Activated naive CD4-positive, alpha-beta T cell treated with anti-CD3 and anti-CD28 coated beads, Interleukin-2, amount 50 U/mL, for 72 hours (primary cell): Measurements from ENCODE around the gene BLOC1S6. TPM values are rescaled to one million over a fixed set of nuclear protein-coding genes. Genes with fewer than 3 reads are reported as not detected.
A peak's percentile ranks its signal among the peaks of the same experiment; 100 is the strongest.

ENCODE experiments used
- ATAC-seq, 2 donors: fragments of 150-1000 bp; cut with Tn5 transposase; 2 replicates each; pipeline ENCODE4 v1.10.0; 2021; ENCODE audit warnings: mild to moderate bottlenecking in 2 of 2, moderate library complexity in 2 of 2
- DNase-seq, 2 donors: peaks; one replicate each; pipeline ENCODE4 v3.0.0; 2021 to 2022; ENCODE audit warnings: low spot score in 2 of 2
- H3K27ac Mint-ChIP-seq, 2 donors: one replicate each; pipeline ENCODE4 v1.8.0; 2022; ENCODE audit warnings: mild to moderate bottlenecking in 2 of 2, mixed read lengths in 2 of 2
- H3K36me3 Mint-ChIP-seq, 2 donors: one replicate each; pipeline ENCODE4 v1.8.0; 2022; ENCODE audit warnings: mixed read lengths in 2 of 2
- H3K9me3 Mint-ChIP-seq, 2 donors: one replicate each; pipeline ENCODE4 v1.8.0; 2022; ENCODE audit warnings: mixed read lengths in 2 of 2
- total RNA-seq, 2 donors: library from RNA; stranded (reverse); gene quantifications; one replicate each; pipeline ENCODE4 v1.2.3, GENCODE V29; 2022

BLOC1S6 gene
- total RNA-seq, 2 donors from 2014 or later, result 45.6 to 54.6 TPM

DNA sequence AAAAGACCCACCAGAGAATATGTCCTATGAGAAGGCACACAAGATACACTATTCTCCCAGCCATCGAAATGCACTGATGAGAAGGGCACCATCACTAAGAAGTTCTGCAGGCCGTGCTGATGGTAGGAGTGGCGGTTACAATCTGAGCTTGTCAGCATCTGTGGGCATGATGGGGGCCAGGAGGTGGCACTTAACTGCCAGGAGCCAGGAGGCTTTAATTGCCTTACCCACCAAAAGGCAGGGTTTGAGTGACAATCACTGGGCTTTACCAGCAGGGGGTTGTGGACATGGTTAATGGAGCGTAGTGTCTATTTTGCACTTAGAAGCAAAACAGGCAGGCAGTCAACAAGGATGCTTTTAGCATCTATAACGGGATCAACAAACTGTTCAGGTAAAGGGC lies 31.6 kb downstream of the BLOC1S6 start:
- Mint-ChIP-seq H3K36me3 (peaks cover 0 to 4% of the 10 kb centered on the region in 2 donors), H3K9me3 (no peaks in the 10 kb centered on the region), H3K27ac (no peak overlapping the region)
- DNase-seq (no peak), ATAC-seq (peak; percentile 57 to 59)

DNA sequence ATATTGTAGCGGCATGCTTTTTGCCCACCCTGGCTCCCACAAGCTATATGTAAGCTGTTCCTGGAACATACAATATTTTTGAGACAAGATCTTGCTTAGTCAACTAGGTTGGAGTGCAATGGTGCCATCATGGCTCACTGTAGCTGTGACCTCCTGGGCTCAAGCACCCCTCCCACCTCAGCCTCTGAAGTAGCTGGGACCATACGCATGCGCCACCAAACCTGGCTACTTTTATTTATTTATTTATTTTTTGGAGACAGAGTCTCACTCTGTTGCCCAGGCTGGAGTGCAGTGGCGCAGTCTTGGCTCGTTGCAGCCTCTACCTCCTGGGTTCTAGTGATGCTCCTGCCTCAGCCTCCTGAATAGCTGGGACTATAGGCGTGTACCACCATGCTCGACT lies 41.0 kb downstream of the BLOC1S6 start:
- peaks cover 15 to 17% of the 10 kb centered on the region in 2 donors for H3K9me3 Mint-ChIP-seq
- peaks cover 16 to 17% of the 10 kb centered on the region in 2 donors for H3K36me3 Mint-ChIP-seq
- DNase-seq (no peak), ATAC-seq (no peak)
- no peak overlapping the region for H3K27ac Mint-ChIP-seq

DNA sequence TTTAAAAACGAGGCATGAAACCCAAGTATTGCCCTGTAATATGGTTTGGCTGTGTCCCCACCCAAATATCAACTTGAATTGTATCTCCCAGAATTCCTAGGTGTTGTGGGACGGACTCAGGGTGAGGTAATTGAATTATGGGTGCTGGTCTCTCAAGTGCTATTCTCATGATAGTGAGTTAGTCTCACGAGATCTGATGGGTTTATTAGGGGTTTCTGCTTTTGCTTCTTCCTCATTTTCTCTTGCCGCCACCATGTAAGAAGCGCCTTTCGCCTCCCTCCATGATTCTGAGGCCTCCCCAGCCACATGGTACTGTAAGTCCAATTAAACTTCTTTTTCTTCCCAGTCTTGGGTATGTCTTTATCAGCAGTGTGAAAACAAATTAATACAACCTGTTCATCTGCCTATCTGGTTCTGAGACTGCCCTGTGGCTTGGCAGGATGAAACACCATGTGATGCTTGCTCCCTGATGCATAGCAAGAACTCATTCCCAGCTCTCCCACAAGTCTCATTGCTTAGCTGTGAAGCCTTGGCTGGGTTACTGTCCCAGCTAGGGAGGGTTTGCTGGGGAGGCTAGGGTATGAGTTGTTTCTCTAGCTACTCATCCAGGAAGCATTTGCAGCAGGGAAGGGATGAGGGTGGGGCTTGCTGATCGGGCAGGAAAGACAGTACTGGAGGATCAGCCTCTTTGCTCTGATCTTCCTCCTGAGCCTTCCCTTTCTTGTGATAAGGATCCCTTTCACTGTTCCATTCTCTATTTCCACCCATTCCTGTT lies 43.9 kb downstream of the BLOC1S6 start:
- no peak overlapping the region for H3K27ac Mint-ChIP-seq
- peaks cover 22 to 25% of the 10 kb centered on the region in 2 donors for H3K36me3 Mint-ChIP-seq
- ATAC-seq, result no peak
- peaks cover 11 to 14% of the 10 kb centered on the region in 2 donors for H3K9me3 Mint-ChIP-seq
- DNase-seq, result no peak

DNA sequence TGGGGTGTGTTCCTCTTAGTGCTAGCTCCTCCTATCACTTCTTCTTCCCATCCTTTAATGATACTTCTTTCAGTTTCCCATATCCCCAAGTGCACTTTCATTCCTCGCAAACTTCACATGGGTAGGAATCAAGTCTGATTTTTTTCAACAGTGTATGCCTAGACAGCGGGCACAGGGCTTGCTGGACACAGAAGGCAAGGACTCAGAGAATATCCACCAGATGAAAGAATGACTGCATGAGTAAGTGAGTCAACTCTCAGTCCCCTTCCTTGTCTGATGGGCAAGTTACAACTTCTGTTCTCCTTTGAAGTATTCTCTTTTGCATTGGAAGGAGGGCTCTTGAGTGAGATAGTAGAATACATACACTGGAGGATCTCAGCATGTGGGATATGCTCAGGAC lies 44.6 kb downstream of the BLOC1S6 start:
- DNase-seq (no peak), ATAC-seq (no peak)
- H3K9me3 Mint-ChIP-seq, result peaks cover 9 to 10% of the 10 kb centered on the region in 2 donors
- H3K36me3 Mint-ChIP-seq, result peaks cover 15 to 21% of the 10 kb centered on the region in 2 donors
- no peak overlapping the region for H3K27ac Mint-ChIP-seq

DNA sequence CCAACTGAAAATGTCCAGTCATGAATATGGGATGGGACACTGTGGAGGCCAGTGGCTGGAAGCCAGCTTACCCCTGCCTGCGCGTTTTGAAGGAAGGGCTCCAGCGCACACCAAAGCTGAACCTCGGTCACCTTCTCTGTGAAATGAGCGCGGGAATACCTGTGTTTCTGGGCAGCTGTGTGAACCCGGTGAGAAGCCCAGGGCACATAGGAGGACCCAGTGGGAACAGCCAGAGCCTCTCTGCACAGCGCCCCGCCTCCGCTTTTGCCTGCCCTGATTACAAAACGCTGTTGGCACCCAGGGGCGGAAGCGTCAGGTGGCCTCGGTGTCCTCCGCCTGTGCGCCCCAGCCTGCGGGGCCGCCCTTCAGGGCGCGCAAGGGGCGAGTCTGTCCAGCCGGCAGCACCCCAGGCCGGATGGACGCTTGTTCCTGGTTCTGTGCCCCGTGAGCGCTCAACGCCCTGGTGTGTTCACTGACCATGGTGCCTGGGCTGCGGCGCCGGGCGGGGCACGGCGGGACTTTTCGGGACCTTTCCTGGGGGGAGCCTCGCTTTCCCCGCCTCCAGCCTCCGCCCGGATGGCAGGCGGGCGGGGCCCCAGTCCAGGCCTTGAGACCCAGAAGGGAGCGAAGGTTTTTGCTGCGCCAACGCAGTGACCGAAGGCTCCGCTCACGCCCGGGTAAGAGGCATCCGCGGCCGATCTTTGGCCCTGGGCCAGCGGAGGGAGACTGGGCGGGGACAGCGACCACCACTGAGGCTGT lies 47.4 kb downstream of the BLOC1S6 start, which contains the start of gene SQOR:
Gene SQOR, plus strand, starts transcription at position 598 of the 759 bp plus-strand sequence. CDS start 23,895 bp downstream, outside the sequence.
- peak within 1 kb of the TSS; percentile 89 to 92 for H3K27ac Mint-ChIP-seq
- H3K36me3 Mint-ChIP-seq, result peaks cover 28 to 29% of the 10 kb centered on the region in 2 donors
- peak; percentile 76 to 77 for ATAC-seq
- peak; percentile 67 to 87 for DNase-seq
- H3K9me3 Mint-ChIP-seq, result peaks cover 0 to 8% of the 10 kb centered on the region in 2 donors

DNA sequence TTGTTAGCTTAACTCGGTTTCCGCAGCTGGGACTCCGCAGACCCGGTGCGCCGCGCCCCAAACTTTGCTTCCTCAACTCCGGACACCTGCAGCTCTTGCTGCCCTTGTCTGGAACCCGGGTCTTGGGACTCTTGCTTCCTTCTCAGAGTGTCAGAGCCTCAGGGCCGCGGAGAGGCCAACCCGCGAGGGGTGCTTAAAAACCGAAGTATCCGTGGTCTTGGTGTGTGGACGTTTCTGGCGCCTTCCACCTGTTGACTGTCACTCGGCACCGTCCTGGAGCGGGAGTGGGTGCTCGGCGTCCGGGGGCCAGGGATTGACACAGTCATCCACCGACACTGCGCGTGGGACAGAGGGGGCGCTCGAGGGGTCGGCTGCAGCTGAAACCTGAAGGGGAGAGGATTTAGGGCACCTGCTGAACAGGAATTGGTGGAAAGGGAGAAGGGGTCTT lies 48.0 kb downstream of the BLOC1S6 start:
- ATAC-seq, result peak; percentile 53 to 70
- peaks cover 34 to 35% of the 10 kb centered on the region in 2 donors for H3K36me3 Mint-ChIP-seq
- peaks cover 0 to 11% of the 10 kb centered on the region in 2 donors for H3K9me3 Mint-ChIP-seq

DNA sequence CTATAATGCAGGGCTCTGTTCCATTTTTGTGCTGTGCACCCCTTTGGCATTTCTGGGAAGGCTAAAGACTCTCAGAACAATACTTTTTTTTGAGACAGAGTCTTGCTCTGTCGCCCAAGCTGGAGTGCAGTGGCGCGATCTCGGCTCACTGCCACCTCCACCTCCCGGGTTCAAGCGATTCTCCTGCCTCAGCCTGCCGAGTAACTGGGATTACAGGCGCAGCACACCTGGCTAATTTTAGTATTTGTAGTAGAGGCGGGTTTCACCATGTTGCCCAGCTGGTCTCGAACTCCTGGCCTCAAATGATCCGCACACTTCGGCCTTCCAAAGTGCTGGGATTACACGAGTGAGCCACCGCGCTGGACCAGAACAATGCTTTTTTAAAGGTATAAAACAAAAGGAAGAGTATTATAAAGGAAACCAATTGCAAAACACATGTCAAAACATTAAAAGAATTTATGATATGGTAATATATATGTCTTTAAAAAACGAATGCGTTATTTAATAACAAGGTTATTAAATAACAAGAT lies 48.6 kb downstream of the BLOC1S6 start:
- Mint-ChIP-seq H3K27ac (peak overlapping the region; percentile 89 to 92), H3K36me3 (peaks cover 38 to 41% of the 10 kb centered on the region in 2 donors), H3K9me3 (peaks cover 0 to 11% of the 10 kb centered on the region in 2 donors)
- no peak for ATAC-seq
- DNase-seq, result no peak

More for the DNA sequence above, 48.0 kb downstream of the BLOC1S6 start:
- DNase-seq, result peak in 1 of 2 donors; percentile 70
- peak overlapping the region; percentile 89 to 92 for H3K27ac Mint-ChIP-seq

DNA sequence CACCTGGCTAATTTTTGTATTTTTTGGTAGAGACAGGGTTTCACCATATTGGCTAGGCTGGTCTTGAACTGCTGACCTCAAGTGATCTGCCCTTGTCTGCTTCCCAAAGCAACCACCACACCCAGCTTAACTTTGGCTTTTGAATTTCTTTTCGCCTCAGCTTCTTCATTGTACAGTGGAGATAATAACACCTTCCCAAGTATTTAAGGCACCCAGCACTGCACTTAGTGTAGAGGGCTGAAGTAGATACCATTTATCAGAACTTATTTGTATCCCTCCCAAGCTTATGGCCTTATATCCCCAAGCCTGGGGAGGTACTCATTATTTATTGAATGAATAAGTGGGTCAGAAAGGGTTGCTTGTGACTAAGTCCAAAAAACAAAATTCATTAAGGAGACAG lies 50.0 kb downstream of the BLOC1S6 start:
- Mint-ChIP-seq H3K9me3 (peaks cover 0 to 11% of the 10 kb centered on the region in 2 donors), H3K27ac (peak overlapping the region; percentile 63 to 92), H3K36me3 (peaks cover 38 to 45% of the 10 kb centered on the region in 2 donors)
- ATAC-seq (peak; percentile 16 to 24), DNase-seq (no peak)

DNA sequence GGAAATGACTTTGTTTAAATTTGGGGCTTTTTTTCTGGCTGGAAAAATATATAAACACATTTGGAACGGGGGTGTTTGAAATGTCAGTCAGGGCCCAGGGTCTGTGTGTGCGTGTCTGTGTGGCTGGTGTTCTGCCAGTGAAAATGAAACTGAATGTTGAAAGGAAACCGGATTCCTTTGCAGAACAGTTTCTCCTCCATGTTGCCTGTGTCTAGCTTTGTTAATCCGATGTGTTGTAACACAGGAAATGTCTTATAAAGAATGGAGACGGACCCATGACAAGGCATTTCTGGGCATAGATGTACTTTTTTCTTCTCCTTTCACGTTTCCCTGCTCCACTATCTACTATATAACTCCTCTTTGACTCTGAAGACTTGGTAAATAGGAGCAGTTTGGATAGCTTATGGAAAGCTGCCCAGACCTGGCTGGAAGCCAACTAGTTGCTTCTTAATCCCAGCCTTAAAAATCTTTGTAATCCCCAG lies 50.4 kb downstream of the BLOC1S6 start:
- DNase-seq, result peak; percentile 44 to 73
- peak; percentile 62 to 69 for ATAC-seq
- Mint-ChIP-seq H3K27ac (peak overlapping the region; percentile 63 to 92), H3K9me3 (peaks cover 0 to 11% of the 10 kb centered on the region in 2 donors), H3K36me3 (peaks cover 41 to 50% of the 10 kb centered on the region in 2 donors)

DNA sequence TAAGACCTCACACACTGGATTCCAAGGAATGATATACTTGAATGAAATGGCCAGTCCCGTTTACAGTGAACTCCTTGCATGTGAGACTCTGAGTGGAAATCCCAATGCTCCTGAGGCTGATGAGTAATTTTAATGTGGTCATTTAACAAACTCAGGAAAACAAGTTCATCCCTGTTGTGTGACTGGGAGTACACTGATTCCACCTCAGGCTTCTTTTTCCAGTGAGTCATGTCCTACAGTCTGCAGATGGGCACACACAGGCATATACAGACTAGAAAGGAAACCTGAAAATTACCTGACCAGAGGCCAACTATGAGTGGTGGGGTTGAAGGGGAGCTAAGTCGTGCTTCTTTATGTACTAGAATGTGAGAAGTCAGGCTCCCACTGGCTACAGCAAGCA lies 53.4 kb downstream of the BLOC1S6 start:
- DNase-seq (no peak), ATAC-seq (peak in 1 of 2 donors; percentile 38)
- Mint-ChIP-seq H3K36me3 (peaks cover 39 to 54% of the 10 kb centered on the region in 2 donors), H3K27ac (peak overlapping the region in 1 of 2 donors; percentile 92), H3K9me3 (peaks cover 0 to 11% of the 10 kb centered on the region in 2 donors)

DNA sequence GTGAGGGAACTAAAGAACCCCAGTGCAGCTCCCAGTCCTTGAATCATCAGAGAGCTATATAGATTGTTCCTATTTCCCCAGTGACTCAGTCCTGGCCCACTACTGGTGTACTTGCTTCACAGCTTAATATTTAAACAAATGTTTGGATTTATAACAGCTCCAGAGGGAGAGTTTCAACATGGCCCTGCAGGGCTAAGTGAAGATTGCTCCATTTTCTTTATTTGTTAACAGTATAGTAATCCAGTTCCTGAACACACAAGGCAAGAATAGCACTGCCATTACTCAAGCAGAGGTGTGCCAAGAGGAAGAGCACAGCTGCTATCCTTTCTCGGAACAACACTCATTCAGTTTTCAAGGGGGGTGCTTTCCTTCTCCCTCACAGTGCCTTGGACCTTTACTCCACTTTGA lies 54.2 kb downstream of the BLOC1S6 start:
- ATAC-seq (peak; percentile 7 to 16), DNase-seq (no peak)
- H3K9me3 Mint-ChIP-seq, result peaks cover 0 to 11% of the 10 kb centered on the region in 2 donors
- peaks cover 35 to 51% of the 10 kb centered on the region in 2 donors for H3K36me3 Mint-ChIP-seq
- peak overlapping the region in 1 of 2 donors; percentile 92 for H3K27ac Mint-ChIP-seq

DNA sequence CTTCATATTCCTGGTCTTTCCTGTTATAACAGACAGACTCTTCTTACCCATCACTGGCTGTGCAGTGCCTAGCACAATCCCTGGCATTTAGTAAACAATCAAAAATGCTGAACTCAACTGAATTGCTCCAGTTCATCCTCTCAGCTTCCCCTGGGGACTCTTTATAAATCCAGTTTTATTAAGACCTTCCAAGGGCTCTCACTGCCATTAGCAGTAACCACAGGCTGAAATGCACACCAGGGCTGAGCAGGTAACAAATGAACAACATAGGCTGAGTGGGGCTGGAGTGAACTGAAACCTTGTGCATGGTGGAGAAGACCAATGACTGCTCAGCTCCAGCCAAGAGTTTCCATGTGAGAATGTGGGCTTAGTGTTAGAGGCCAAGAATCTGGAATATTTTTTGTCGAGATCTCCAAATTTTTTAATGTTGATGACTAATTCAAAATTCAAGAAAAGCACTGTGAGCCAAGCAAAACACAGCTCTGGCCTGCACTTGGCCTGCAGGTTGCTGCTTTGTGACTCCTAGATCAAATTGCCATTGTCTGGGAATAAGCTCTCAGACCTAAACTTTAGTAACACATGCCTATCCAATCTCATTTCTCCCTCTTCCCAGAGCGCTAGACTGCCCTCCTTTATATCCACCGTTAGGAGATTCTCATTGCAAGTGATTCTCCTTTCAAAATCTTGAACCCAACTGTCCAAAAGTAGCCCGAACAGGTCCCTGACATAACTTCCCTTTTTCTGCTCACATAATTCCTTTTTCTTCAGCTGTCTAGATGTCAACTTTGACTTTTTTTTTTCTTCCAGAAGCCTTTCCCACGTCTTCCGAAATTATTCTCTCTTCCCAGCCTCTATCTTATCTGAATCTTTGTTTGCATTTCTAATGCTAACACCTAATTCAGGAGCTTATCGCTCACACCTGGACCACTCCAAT lies 55.1 kb downstream of the BLOC1S6 start:
- H3K36me3 Mint-ChIP-seq, result peaks cover 35 to 51% of the 10 kb centered on the region in 2 donors
- peak overlapping the region in 1 of 2 donors; percentile 43 for H3K27ac Mint-ChIP-seq
- DNase-seq (no peak), ATAC-seq (no peak)
- peaks cover 0 to 11% of the 10 kb centered on the region in 2 donors for H3K9me3 Mint-ChIP-seq

DNA sequence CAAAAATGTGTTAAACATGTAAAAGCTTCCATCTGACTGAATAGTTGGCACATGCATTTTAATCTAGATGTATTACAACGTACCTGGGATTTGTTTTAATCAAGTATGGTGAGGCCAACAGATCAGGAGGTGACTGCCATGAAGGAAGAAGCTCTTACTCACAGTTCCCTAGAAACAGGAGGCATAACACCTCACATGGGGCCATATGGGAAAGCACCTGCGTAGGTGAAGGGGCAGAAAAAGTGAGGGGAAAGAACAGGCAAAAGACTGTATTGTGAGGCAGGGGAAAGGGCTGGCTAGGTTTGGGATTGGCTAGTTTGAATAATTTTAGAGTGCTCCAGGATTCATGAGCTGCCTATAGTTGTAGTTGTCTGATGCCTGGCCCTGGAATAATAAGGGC lies 57.3 kb downstream of the BLOC1S6 start:
- Mint-ChIP-seq H3K9me3 (peaks cover 0 to 4% of the 10 kb centered on the region in 2 donors), H3K36me3 (peaks cover 18 to 32% of the 10 kb centered on the region in 2 donors)
- peak; percentile 26 to 67 for ATAC-seq

DNA sequence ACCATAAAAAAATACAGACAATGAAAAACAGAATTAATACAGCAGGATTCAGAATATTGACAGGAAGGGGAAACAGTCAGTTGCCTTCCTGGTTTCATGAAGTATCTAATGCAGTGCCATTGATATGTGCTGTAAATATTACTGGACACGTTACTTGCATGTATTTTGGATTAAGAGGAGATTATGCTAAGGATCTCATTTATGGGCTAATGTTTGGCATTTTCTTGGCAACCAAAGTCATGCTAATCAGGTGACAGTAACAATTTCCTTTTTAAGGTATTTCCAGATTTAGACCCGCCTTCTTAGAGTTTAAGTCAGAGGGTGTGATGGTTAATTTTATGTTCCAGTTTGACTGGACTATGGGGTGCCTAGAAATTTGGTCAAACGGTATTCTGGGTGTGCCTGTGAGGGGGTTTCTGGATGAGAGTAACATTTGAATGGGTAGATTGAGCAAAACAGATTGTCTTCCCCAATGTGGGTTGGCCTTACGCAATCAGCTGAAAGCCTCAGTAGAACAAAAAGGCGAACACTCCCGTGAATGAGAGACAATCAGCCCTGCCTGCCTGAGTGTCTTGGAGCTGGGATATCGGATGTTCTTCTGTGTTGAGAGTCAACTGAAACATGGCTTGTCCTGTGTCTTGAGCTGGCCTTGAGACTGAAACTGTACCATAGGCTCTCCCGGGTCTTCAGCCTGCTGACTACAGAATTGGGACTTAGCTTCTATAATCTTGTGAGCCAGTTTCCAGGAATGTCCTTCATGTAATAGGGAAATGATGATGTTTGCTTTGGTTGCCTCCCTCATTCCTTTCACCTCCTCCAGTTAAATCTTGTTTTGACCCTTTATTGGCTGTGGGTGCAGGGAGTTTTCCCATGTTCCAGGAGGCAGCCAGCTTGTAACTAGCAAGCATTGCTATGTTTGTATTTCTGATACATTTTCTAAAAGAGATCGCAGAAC lies 58.1 kb downstream of the BLOC1S6 start:
- ATAC-seq, result peak; percentile 49 to 60
- Mint-ChIP-seq H3K36me3 (peaks cover 13 to 28% of the 10 kb centered on the region in 2 donors), H3K9me3 (peaks cover 2 to 3% of the 10 kb centered on the region in 2 donors), H3K27ac (peak overlapping the region; percentile 61 to 87)
- DNase-seq, result no peak

More for the DNA sequence above, 57.3 kb downstream of the BLOC1S6 start:
- H3K27ac Mint-ChIP-seq, result peak overlapping the region in 1 of 2 donors; percentile 87
- DNase-seq, result no peak
